H1 (cell line): ENCODE results near the gene AMZ1. TPM values are rescaled to one million over a fixed set of nuclear protein-coding genes. Genes with fewer than 3 reads are reported as not detected.

Experiments used
- CTCF ChIA-PET: fragments of 300-600 bp; sonication (Branson Sonifier 250); formaldehyde crosslinking; loops from one replicate; lab custom pipeline; 2021; ENCODE audit not compliant: partially characterized antibody; lab: Charles Lee
- POLR2A ChIA-PET: fragments of 300-600 bp; sonication (Branson Sonifier 250); formaldehyde crosslinking; loops from one replicate; lab custom pipeline; 2021; ENCODE audit warnings: inconsistent platforms; ENCODE audit not compliant: partially characterized antibody; lab: Charles Lee
- DNase-seq, 2 experiments: peaks; one replicate each; pipeline versions ENCODE4 v3.0.0 to v3.0.0-alpha.2; 2010 to 2022; ENCODE audit warnings: low spot score in 2 of 2, low read depth in 1 of 2, mixed read lengths in 1 of 2
- FAIRE-seq: peaks from 2 replicates; lab custom pipeline; 2011; peaks lifted over from hg19 to GRCh38; lab: Jason Lieb, UNC
- H2AFZ ChIP-seq: 2 replicates; pipeline ENCODE4 v1.8.1; 2012; ENCODE audit warnings: low read length, inconsistent platforms
- H2AK5ac ChIP-seq: 2 replicates; pipeline ENCODE4 v1.6.1; 2013; ENCODE audit warnings: low read depth, low read length
- H2BK120ac ChIP-seq: replicated peaks from 2 replicates; pipeline ENCODE3; 2013; ENCODE audit warnings: low read depth, low read length, inconsistent platforms
- H2BK12ac ChIP-seq: 2 replicates; pipeline ENCODE4 v1.6.1; 2013; ENCODE audit warnings: low read depth, low read length
- H2BK15ac ChIP-seq: 2 replicates; pipeline ENCODE4 v1.6.1; 2013; ENCODE audit warnings: low read length
- H2BK20ac ChIP-seq: 2 replicates; pipeline ENCODE4 v1.6.1; 2013; ENCODE audit warnings: low read length
- H2BK5ac ChIP-seq: 2 replicates; pipeline ENCODE4 v1.6.1; 2013; ENCODE audit warnings: low read depth, low read length
- H3K14ac ChIP-seq: 2 replicates; pipeline ENCODE4 v1.6.1; 2013; ENCODE audit warnings: inconsistent platforms; ENCODE audit not compliant: insufficient read length
- H3K18ac ChIP-seq: 2 replicates; pipeline ENCODE4 v1.6.1; 2013; ENCODE audit warnings: low read length; ENCODE audit errors: extremely low read depth
- H3K23ac ChIP-seq: 2 replicates; pipeline ENCODE4 v1.6.1; 2013; ENCODE audit warnings: inconsistent platforms; ENCODE audit not compliant: insufficient read length
- H3K23me2 ChIP-seq: 2 replicates; pipeline ENCODE4 v1.6.1; 2013; ENCODE audit warnings: low read depth, low read length
- H3K27ac ChIP-seq: 2 replicates; pipeline ENCODE4 v1.6.1; 2011; ENCODE audit warnings: low read depth, low read length, inconsistent platforms
- H3K27me3 ChIP-seq, 4 experiments: replicated peaks in 1 of 4; 1 replicate in 1 of 4; 2 replicates in 3 of 4; pipeline versions ENCODE4 v1.6.1 to v1.8.1; 2011 to 2013; ENCODE audit warnings: low read length in 3 of 4, mild to moderate bottlenecking in 3 of 4, inconsistent platforms in 2 of 4, mixed read lengths in 2 of 4, moderate library complexity in 1 of 4; ENCODE audit not compliant: control insufficient read depth in 3 of 4, insufficient read depth in 3 of 4; ENCODE audit errors: extremely low read depth in 1 of 4
- H3K36me3 ChIP-seq, 4 experiments: 2 replicates each; pipeline versions ENCODE4 v1.6.1 to v1.8.1; 2011 to 2013; ENCODE audit warnings: mild to moderate bottlenecking in 4 of 4, low read length in 3 of 4, moderate library complexity in 2 of 4, control low read depth in 1 of 4, inconsistent platforms in 1 of 4; ENCODE audit not compliant: insufficient read depth in 4 of 4, control insufficient read depth in 2 of 4
- H3K4ac ChIP-seq: replicated peaks from 2 replicates; pipeline ENCODE3; 2013; ENCODE audit warnings: low read length, low read depth, mixed read lengths, inconsistent platforms; ENCODE audit not compliant: insufficient read length
- H3K4me1 ChIP-seq, 4 experiments: replicated peaks in 1 of 4; 1 replicate in 1 of 4; 2 replicates in 3 of 4; pipeline versions ENCODE4 v1.6.1 to v1.8.1; 2011 to 2013; ENCODE audit warnings: low read length in 3 of 4, inconsistent platforms in 2 of 4, mixed read lengths in 1 of 4; ENCODE audit not compliant: insufficient read depth in 4 of 4, control insufficient read depth in 3 of 4
- H3K4me2 ChIP-seq, 2 experiments: 2 replicates each; pipeline versions ENCODE4 v1.6.1 to v1.8.1; 2011 to 2013; ENCODE audit warnings: low read depth in 2 of 2, low read length in 2 of 2, control low read depth in 1 of 2, inconsistent platforms in 1 of 2, mild to moderate bottlenecking in 1 of 2; ENCODE audit not compliant: insufficient read depth in 1 of 2
- H3K4me3 ChIP-seq, 4 experiments: fragments of 200-600, 300-600 bp in 1 of 4; sonication (generic), shearing (Covaris generic), sonication (Bioruptor Twin) in 1 of 4; 2 replicates each; pipeline versions ENCODE4 v1.5.1 to v1.8.1; 2011 to 2016; ENCODE audit warnings: low read length in 4 of 4, low read depth in 3 of 4, control low read depth in 2 of 4, inconsistent platforms in 2 of 4, mild to moderate bottlenecking in 2 of 4, mixed read lengths in 1 of 4, moderate library complexity in 1 of 4; ENCODE audit not compliant: insufficient read depth in 2 of 4; ENCODE audit errors: extremely low read depth in 1 of 4
- H3K56ac ChIP-seq: replicated peaks from 2 replicates; pipeline ENCODE3; 2013; ENCODE audit warnings: low read depth, mild to moderate bottlenecking, mixed read lengths, low read length, inconsistent platforms; ENCODE audit not compliant: insufficient read length
- H3K79me1 ChIP-seq: 2 replicates; pipeline ENCODE4 v1.6.1; 2013; ENCODE audit warnings: low read depth, low read length, control low read depth
- H3K79me2 ChIP-seq, 2 experiments: 2 replicates each; pipeline versions ENCODE4 v1.6.1 to v1.8.1; 2012 to 2013; ENCODE audit warnings: low read length in 2 of 2, mild to moderate bottlenecking in 2 of 2, inconsistent platforms in 1 of 2; ENCODE audit not compliant: insufficient read depth in 2 of 2, control insufficient read depth in 1 of 2
- H3K9ac ChIP-seq, 4 experiments: replicated peaks in 1 of 4; 1 replicate in 1 of 4; 2 replicates in 3 of 4; pipeline versions ENCODE4 v1.6.1 to v1.8.1; 2011 to 2013; ENCODE audit warnings: low read depth in 3 of 4, low read length in 3 of 4, control low read depth in 2 of 4, mild to moderate bottlenecking in 2 of 4, moderate library complexity in 2 of 4, inconsistent platforms in 1 of 4; ENCODE audit errors: extremely low read depth in 1 of 4
- H3K9me3 ChIP-seq, 2 experiments: 2 replicates each; pipeline versions ENCODE4 v1.6.1 to v1.8.1; 2012 to 2013; ENCODE audit warnings: mild to moderate bottlenecking in 2 of 2, moderate library complexity in 2 of 2, control low read depth in 1 of 2, inconsistent platforms in 1 of 2, low read depth in 1 of 2, low read length in 1 of 2, mixed read lengths in 1 of 2; ENCODE audit not compliant: insufficient read depth in 2 of 2
- H4K20me1 ChIP-seq, 2 experiments: replicated peaks in 1 of 2; 2 replicates each; pipeline versions ENCODE3 to v1.8.1; 2011 to 2013; ENCODE audit warnings: inconsistent platforms in 2 of 2, low read length in 2 of 2, mild to moderate bottlenecking in 1 of 2; ENCODE audit not compliant: insufficient read depth in 2 of 2, control insufficient read depth in 1 of 2
- H4K5ac ChIP-seq: 2 replicates; pipeline ENCODE4 v1.6.1; 2013; ENCODE audit warnings: low read length, low read depth, mixed read lengths, inconsistent platforms; ENCODE audit not compliant: insufficient read length
- H4K8ac ChIP-seq: 2 replicates; pipeline ENCODE4 v1.8.0; 2013; ENCODE audit warnings: mild to moderate bottlenecking, moderate library complexity, low read length, inconsistent platforms; ENCODE audit not compliant: insufficient read depth; ENCODE audit errors: extremely low read depth
- H4K91ac ChIP-seq: replicated peaks from 2 replicates; pipeline ENCODE3; 2013; ENCODE audit warnings: low read length, mixed read lengths, inconsistent platforms; ENCODE audit not compliant: insufficient read length
- EZH2 ChIP-seq: fragments of 200-600 bp; sonication (generic); IDR thresholded peaks from 2 replicates; pipeline ENCODE4 v1.7.1; 2012; ENCODE audit warnings: low read depth, mild to moderate bottlenecking, moderate library complexity, low read length, inconsistent platforms; ENCODE audit not compliant: severe bottlenecking
- POLR2A ChIP-seq, 2 experiments: IDR thresholded peaks; 1 replicate in 1 of 2; 2 replicates in 1 of 2; pipeline ENCODE4 v1.6.1; 2011; ENCODE audit warnings: low read depth in 2 of 2, low read length in 2 of 2, mild to moderate bottlenecking in 2 of 2; ENCODE audit errors: control extremely low read depth in 1 of 2
- WGBS, 2 experiments: shearing (Covaris generic) in 1 of 2; methylation state at CpG; one replicate each; pipeline versions ENCODE4 v1.1.6 to v1.1.7; 2013 to 2015; ENCODE audit warnings: low lambda C conversion rate in 2 of 2, mixed read lengths in 2 of 2, inconsistent platforms in 1 of 2, low coverage in 1 of 2, missing lambda C conversion rate in 1 of 2; ENCODE audit not compliant: insufficient replicate concordance in 2 of 2, insufficient coverage in 1 of 2, insufficient read length in 1 of 2; ENCODE audit errors: extremely low coverage in 1 of 2, missing lambda C conversion rate in 1 of 2; 5-methylcytosine and 5-hydroxymethylcytosine counted together
- polyA plus RNA-seq, 7 experiments: library from polyadenylated mRNA; depleted of rRNA in 3 of 7; stranded (reverse) in 5 of 7; unstranded in 2 of 7; fragments of >200 nt in 5 of 7; fragments of 200-250 nt in 2 of 7; gene quantifications; 1 replicate in 5 of 7; 2 replicates in 1 of 7; 4 replicates in 1 of 7; pipeline versions ENCODE4 v1.2.1 to v1.2.3, GENCODE V29; 2011 to 2013; ENCODE audit warnings: missing spikeins in 2 of 7, mixed read lengths in 2 of 7
- total RNA-seq: library from RNA; stranded (reverse); fragmentation: NEBNext Ultra II Directional; extraction: Animal tissue kit (Norgen Biotek cat#: 25700); gene quantifications from 2 replicates; pipeline ENCODE4 v1.2.1, GENCODE V29; 2021

The AMZ1 gene
- total and polyA plus RNA-seq, 2 of the 8 experiments (the other 6 are each of a cell fraction or from before 2014, with no cell fraction given), result 0.59 to 1.4 TPM

- no peaks in the 10 kb centered on the region; a peak in 1 of 4 replicates for H3K79me2 ChIP-seq
- no peak overlapping the region for H3K9ac ChIP-seq
- no peak overlapping the region for H2BK120ac ChIP-seq
- no peaks in the 10 kb centered on the region for H3K27me3 ChIP-seq
- H3K56ac ChIP-seq, result no peak overlapping the region
- H3K9me3 ChIP-seq, result no peaks in the 10 kb centered on the region
- no peak overlapping the region for H2BK5ac ChIP-seq
- H2BK20ac ChIP-seq, result no peak overlapping the region
- H3K23me2 ChIP-seq, result no peaks in the 10 kb centered on the region
- H4K20me1 ChIP-seq, result peaks cover 2 to 7% of the 10 kb centered on the region in 2 experiments
- H3K4me3 ChIP-seq, result no peak overlapping the region
- FAIRE-seq, result no peak
- H3K18ac ChIP-seq, result no peak overlapping the region
- no peak overlapping the region for H4K5ac ChIP-seq
- no peak overlapping the region for H4K91ac ChIP-seq
- 94% methylated on average over 16 of the region's 16 CpGs; no CpG with 5 or more reads in 1 of the 2 experiments for WGBS, 2 experiments
- TF ChIP-seq POLR2A (IDR thresholded peaks at IDR 0.05; ENCODE audit: control extremely low read depth in 1 of 2, low read depth in 2 of 2, low read length in 2 of 2), result 0 out of 3 replicates have a peak, but pooled peaks of 1 of the 2 experiments have one; percentile 20
- no peak for TF ChIP-seq EZH2
- H2AFZ ChIP-seq, result no peak overlapping the region
- H3K23ac ChIP-seq, result no peak overlapping the region
- H2BK15ac ChIP-seq, result no peak overlapping the region
- H2AK5ac ChIP-seq, result no peak overlapping the region
- no peak overlapping the region for H2BK12ac ChIP-seq
- ChIA-PET CTCF (interaction anchor here (0.7 to 11.4 kb wide), 8 partner anchors 10 to 191 kb away, joined by 3 to 125 read pairs (median 4); partner anchors contain the start of gene AMZ1), POLR2A (interaction anchor here (2.1 kb wide), 1 partner anchor 10 kb away, joined by 6 read pairs; no protein-coding TSS in a partner anchor)
- no peak for DNase-seq
- peaks cover 2% of the 10 kb centered on the region; the same call in 1 of the 2 replicates for H3K79me1 ChIP-seq
- H4K8ac ChIP-seq, result no peak overlapping the region
- H3K14ac ChIP-seq, result no peak overlapping the region
- no peak overlapping the region for H3K4me2 ChIP-seq
- no peaks in the 10 kb centered on the region; a peak in 4 of 7 replicates for H3K4me1 ChIP-seq
- no peak overlapping the region for H3K4ac ChIP-seq
- H3K27ac ChIP-seq, result no peak overlapping the region
- peaks cover 0 to 12% (median 10%) of the 10 kb centered on the region in 4 experiments; a peak in 5 of 8 replicates for H3K36me3 ChIP-seq
Measured at GRCh38 chr7:2720024-2720423, 32.0 kb downstream of the AMZ1 start.
